Astrocyte (in vitro differentiated cells and primary cell): Measurements from ENCODE around the gene GRM5. TPM values are rescaled to one million over a fixed set of nuclear protein-coding genes. Genes with fewer than 3 reads are reported as not detected.
"Not testable (repeated sequence)": the region's sequence is repeated elsewhere in the genome, so short reads cannot be mapped to it uniquely, and the experiment has no call there.

ENCODE experiments used
- DNase-seq: peaks from one replicate; pipeline ENCODE4 v3.0.0-alpha.2; 2010; ENCODE audit warnings: low read depth
- FAIRE-seq: peaks from 2 replicates; lab custom pipeline; 2011; peaks lifted over from hg19 to GRCh38; lab: Jason Lieb, UNC
- H2AFZ ChIP-seq: 2 replicates; pipeline ENCODE4 v1.6.0; 2012; ENCODE audit warnings: low read depth, low read length, inconsistent platforms
- H3K27ac ChIP-seq: 2 replicates; pipeline ENCODE4 v1.5.1; 2011; ENCODE audit warnings: low read depth, low read length, inconsistent platforms
- H3K27me3 ChIP-seq: 2 replicates; pipeline ENCODE4 v1.6.0; 2011; ENCODE audit warnings: low read length, inconsistent platforms; ENCODE audit not compliant: insufficient read depth
- H3K36me3 ChIP-seq: 2 replicates; pipeline ENCODE4 v1.5.1; 2011; ENCODE audit warnings: low read length, inconsistent platforms; ENCODE audit not compliant: insufficient read depth
- H3K4me1 ChIP-seq: 2 replicates; pipeline ENCODE4 v1.5.1; 2011; ENCODE audit warnings: low read length, inconsistent platforms; ENCODE audit not compliant: insufficient read depth
- H3K4me2 ChIP-seq: 2 replicates; pipeline ENCODE4 v1.6.0; 2012; ENCODE audit warnings: low read length, inconsistent platforms
- H3K4me3 ChIP-seq: 2 replicates; pipeline ENCODE4 v1.5.1; 2011; ENCODE audit warnings: low read depth, mild to moderate bottlenecking, low read length, inconsistent platforms; ENCODE audit not compliant: insufficient read depth
- H3K79me2 ChIP-seq: 2 replicates; pipeline ENCODE4 v1.6.0; 2012; ENCODE audit warnings: mild to moderate bottlenecking, low read length, inconsistent platforms; ENCODE audit not compliant: insufficient read depth
- H3K9ac ChIP-seq: 2 replicates; pipeline ENCODE4 v1.6.0; 2012; ENCODE audit warnings: mild to moderate bottlenecking, low read length, inconsistent platforms
- H3K9me3 ChIP-seq: 2 replicates; pipeline ENCODE4 v1.5.1; 2012; ENCODE audit warnings: low read depth, mild to moderate bottlenecking, low read length, inconsistent platforms; ENCODE audit not compliant: insufficient read depth
- H4K20me1 ChIP-seq: 2 replicates; pipeline ENCODE4 v1.6.0; 2012; ENCODE audit warnings: low read length, inconsistent platforms; ENCODE audit not compliant: insufficient read depth
- H3K27ac Mint-ChIP-seq: one replicate; pipeline ENCODE4 v1.8.0; 2021; ENCODE audit warnings: mild to moderate bottlenecking, mixed read lengths; ENCODE audit not compliant: unreplicated experiment
- H3K27me3 Mint-ChIP-seq: one replicate; pipeline ENCODE4 v1.8.0; 2021; ENCODE audit warnings: low read depth, mixed read lengths; ENCODE audit not compliant: unreplicated experiment
- H3K36me3 Mint-ChIP-seq: one replicate; pipeline ENCODE4 v1.8.0; 2021; ENCODE audit warnings: low read depth, mixed read lengths; ENCODE audit not compliant: unreplicated experiment
- H3K4me1 Mint-ChIP-seq: one replicate; pipeline ENCODE4 v1.8.0; 2021; ENCODE audit warnings: low read depth, mixed read lengths; ENCODE audit not compliant: unreplicated experiment
- H3K4me3 Mint-ChIP-seq: one replicate; pipeline ENCODE4 v1.8.0; 2021; ENCODE audit warnings: mild to moderate bottlenecking, moderate library complexity, mixed read lengths; ENCODE audit not compliant: unreplicated experiment
- H3K9me3 Mint-ChIP-seq: one replicate; pipeline ENCODE4 v1.8.0; 2021; ENCODE audit warnings: mild to moderate bottlenecking, mixed read lengths; ENCODE audit not compliant: unreplicated experiment
- CTCF ChIP-seq: IDR thresholded peaks from 2 replicates; pipeline ENCODE4 v1.5.1; 2011; ENCODE audit warnings: low read depth, mild to moderate bottlenecking, inconsistent platforms, low read length, moderate library complexity; ENCODE audit not compliant: insufficient read depth
- EZH2 ChIP-seq: IDR thresholded peaks from 2 replicates; pipeline ENCODE4 v1.6.1; 2012; ENCODE audit warnings: mild to moderate bottlenecking, low read length, inconsistent platforms; ENCODE audit not compliant: insufficient read depth
- total RNA-seq: library from RNA; stranded (reverse); gene quantifications from 2 replicates; pipeline ENCODE4 v1.2.1, GENCODE V29; 2021

GRM5 gene
- total RNA-seq, 1 donor from 2014 or later, result 0.30 TPM

- Mint-ChIP-seq H3K27me3 (no peaks in the 10 kb centered on the region), H3K36me3 (no peaks in the 10 kb centered on the region), H3K9me3 (peaks cover 6% of the 10 kb centered on the region), H3K4me3 (no peak overlapping the region), H3K27ac (no peak overlapping the region), H3K4me1 (no peaks in the 10 kb centered on the region)
- no peaks in the 10 kb centered on the region for H3K27me3 ChIP-seq
- H3K4me3 ChIP-seq, result no peak overlapping the region
- no peak overlapping the region for H3K4me2 ChIP-seq
- TF ChIP-seq EZH2 (no peak), CTCF (no peak)
- no peaks in the 10 kb centered on the region for H3K36me3 ChIP-seq
- H3K4me1 ChIP-seq, result no peaks in the 10 kb centered on the region
- FAIRE-seq (no peak), DNase-seq (no peak)
- H2AFZ ChIP-seq, result no peak overlapping the region
- no peaks in the 10 kb centered on the region for H4K20me1 ChIP-seq
- no peaks in the 10 kb centered on the region for H3K9me3 ChIP-seq
- no peak overlapping the region for H3K27ac ChIP-seq
- H3K9ac ChIP-seq, result no peak overlapping the region
- H3K79me2 ChIP-seq, result no peaks in the 10 kb centered on the region
Observed at GRCh38 chr11:88464528-88464927, 601.3 kb downstream of the GRM5 start.

GRCh38 chr11:88463301-88463700 is 602.5 kb downstream of the GRM5 start:
- H3K9me3 ChIP-seq, H3K27me3 Mint-ChIP-seq, H2AFZ ChIP-seq, H3K9ac ChIP-seq, H3K4me3 ChIP-seq, H3K36me3 Mint-ChIP-seq, H3K4me2 ChIP-seq, H3K36me3 ChIP-seq, FAIRE-seq, H3K27me3 ChIP-seq, H4K20me1 ChIP-seq, H3K79me2 ChIP-seq, H3K27ac Mint-ChIP-seq, H3K4me1 Mint-ChIP-seq, H3K4me3 Mint-ChIP-seq, H3K4me1 ChIP-seq, H3K27ac ChIP-seq, DNase-seq: not testable (repeated sequence)
- H3K9me3 Mint-ChIP-seq, result peaks cover 12% of the 10 kb centered on the region

GRCh38 chr11:88458047-88458446 is 607.7 kb downstream of the GRM5 start:
- H3K9me3 ChIP-seq, H3K27me3 Mint-ChIP-seq, FAIRE-seq, H3K4me3 Mint-ChIP-seq, H3K27me3 ChIP-seq, H3K9ac ChIP-seq, DNase-seq, H3K4me3 ChIP-seq, H3K36me3 Mint-ChIP-seq, H4K20me1 ChIP-seq, H3K4me1 Mint-ChIP-seq, H2AFZ ChIP-seq, H3K4me1 ChIP-seq, H3K4me2 ChIP-seq, H3K27ac Mint-ChIP-seq, H3K36me3 ChIP-seq, H3K79me2 ChIP-seq, H3K27ac ChIP-seq: not testable (repeated sequence)
- H3K9me3 Mint-ChIP-seq, result peaks cover 11% of the 10 kb centered on the region

GRCh38 chr11:88455974-88456373 is 609.8 kb downstream of the GRM5 start:
- no peak overlapping the region for H3K27ac Mint-ChIP-seq
- TF ChIP-seq CTCF (no peak), EZH2 (no peak)
- H3K4me3 Mint-ChIP-seq, result no peak overlapping the region
- H3K4me1 Mint-ChIP-seq, result no peaks in the 10 kb centered on the region
- H3K27me3 Mint-ChIP-seq, result no peaks in the 10 kb centered on the region
- no peak overlapping the region for H3K27ac ChIP-seq
- no peak for DNase-seq
- no peaks in the 10 kb centered on the region for H3K36me3 ChIP-seq
- no peaks in the 10 kb centered on the region for H3K27me3 ChIP-seq
- H4K20me1 ChIP-seq, result no peaks in the 10 kb centered on the region
- FAIRE-seq, result no peak
- no peaks in the 10 kb centered on the region for H3K36me3 Mint-ChIP-seq
- H3K9me3 ChIP-seq, result no peaks in the 10 kb centered on the region
- H2AFZ ChIP-seq, result no peak overlapping the region
- H3K9ac ChIP-seq, result no peak overlapping the region
- H3K9me3 Mint-ChIP-seq, result peaks cover 6% of the 10 kb centered on the region
- no peaks in the 10 kb centered on the region for H3K79me2 ChIP-seq
- H3K4me2 ChIP-seq, result no peak overlapping the region
- H3K4me3 ChIP-seq, result no peak overlapping the region
- H3K4me1 ChIP-seq, result no peaks in the 10 kb centered on the region
